Panc1 (cell line): ENCODE results near the gene COL11A1. TPM values are rescaled to one million over a fixed set of nuclear protein-coding genes. Genes with fewer than 3 reads are reported as not detected.

Experiments
- ATAC-seq: fragments of 200-7000 bp; cut with Tn5 transposase; 2 replicates; pipeline ENCODE4 v1.9.1; 2020; ENCODE audit warnings: mild to moderate bottlenecking, moderate library complexity
- BruUV-seq: library from RNA; stranded (reverse); fragments of 400-500 nt; replicated peaks from 2 replicates; lab custom pipeline; 2021; lab: Mats Ljungman, UMichigan
- CTCF ChIA-PET: fragments of 300-600 bp; sonication (Branson Sonifier 250); formaldehyde crosslinking; loops from one replicate; lab custom pipeline; 2022; ENCODE audit warnings: antibody characterized with exemption; lab: Charles Lee
- POLR2A ChIA-PET: fragments of 300-600 bp; sonication (Branson Sonifier 250); formaldehyde crosslinking; loops from one replicate; lab custom pipeline; 2022; ENCODE audit warnings: antibody characterized with exemption; lab: Charles Lee
- DNase-seq: peaks from one replicate; pipeline ENCODE4 v3.0.0-alpha.2; 2010; ENCODE audit warnings: low read depth, low spot score
- H3K27ac ChIP-seq: 2 replicates; pipeline ENCODE4 v1.5.1; 2011; ENCODE audit warnings: mild to moderate bottlenecking, low read length, inconsistent platforms
- H3K27me3 ChIP-seq: fragments of 200-500 bp; sonication (Bioruptor generic); 2 replicates; pipeline ENCODE4 v1.6.0; 2014; ENCODE audit warnings: low read length, inconsistent platforms; ENCODE audit not compliant: control insufficient read depth, insufficient read depth
- H3K36me3 ChIP-seq: fragments of 200-500 bp; sonication (Bioruptor generic); 2 replicates; pipeline ENCODE4 v1.5.1; 2014; ENCODE audit warnings: inconsistent platforms, mild to moderate bottlenecking, low read length, moderate library complexity; ENCODE audit not compliant: control insufficient read depth, insufficient read depth
- H3K4me1 ChIP-seq: 2 replicates; pipeline ENCODE4 v1.5.1; 2011; ENCODE audit warnings: inconsistent platforms, mild to moderate bottlenecking, low read length, moderate library complexity; ENCODE audit not compliant: control insufficient read depth, insufficient read depth
- H3K4me3 ChIP-seq, 2 experiments: 2 replicates each; pipeline ENCODE4 v1.5.1; 2011 to 2012; ENCODE audit warnings: low read depth in 2 of 2, low read length in 2 of 2, mild to moderate bottlenecking in 2 of 2, inconsistent platforms in 1 of 2, moderate library complexity in 1 of 2
- H3K9me3 ChIP-seq: fragments of 200-500 bp; sonication (Bioruptor generic); 2 replicates; pipeline ENCODE4 v1.5.1; 2014; ENCODE audit warnings: low read depth, mild to moderate bottlenecking, inconsistent platforms, low read length, moderate library complexity; ENCODE audit not compliant: control insufficient read depth, insufficient read depth
- POLR2AphosphoS5 ChIP-seq: IDR thresholded peaks from 2 replicates; pipeline ENCODE4 v1.6.1; 2012; ENCODE audit warnings: mild to moderate bottlenecking, low read depth, low read length, moderate library complexity
- SIN3A ChIP-seq: IDR thresholded peaks from 2 replicates; pipeline ENCODE4 v1.6.1; 2012; ENCODE audit warnings: low read depth, mild to moderate bottlenecking, low read length, moderate library complexity, borderline replicate concordance; ENCODE audit not compliant: insufficient read depth
- TCF7L2 ChIP-seq: IDR thresholded peaks from 2 replicates; pipeline ENCODE4 v1.6.1; 2011; ENCODE audit warnings: mild to moderate bottlenecking, low read depth, low read length, inconsistent platforms
- in situ Hi-C: cut with HindIII; loops from 2 replicates; pipeline ENCODE4 v1.10.0; 2016; ENCODE audit warnings: low sequenced_read_pairs, low pct_unique_long_range_greater_than_20kb
- intact Hi-C: fragments of 100-400 bp; cut with micrococcal nuclease; formaldehyde crosslinking; loops from one replicate; pipeline ENCODE4 v1.10.0; 2022; ENCODE audit not compliant: unreplicated experiment
- total RNA-seq: library from RNA; stranded (reverse); gene quantifications from one replicate; pipeline ENCODE4 v1.2.1, GENCODE V29; 2021; ENCODE audit not compliant: unreplicated experiment
- TF ChIP-seq, protein P1 (sequence below), 2 experiments: IDR thresholded peaks; 2 replicates each; pipeline ENCODE4 v1.6.1; 2011 to 2012; ENCODE audit warnings: low read depth in 2 of 2, control low read depth in 1 of 2, low read length in 1 of 2, mild to moderate bottlenecking in 1 of 2, moderate library complexity in 1 of 2; ENCODE audit not compliant: insufficient read depth in 1 of 2
- TF ChIP-seq, protein P2 (sequence below): fragments of 450-650 bp; IDR thresholded peaks from 2 replicates; pipeline ENCODE4 v1.5.1; 2017; ENCODE audit warnings: mild to moderate bottlenecking

COL11A1 gene
- total RNA-seq, 1 experiment from 2014 or later = 106 TPM

DNA sequence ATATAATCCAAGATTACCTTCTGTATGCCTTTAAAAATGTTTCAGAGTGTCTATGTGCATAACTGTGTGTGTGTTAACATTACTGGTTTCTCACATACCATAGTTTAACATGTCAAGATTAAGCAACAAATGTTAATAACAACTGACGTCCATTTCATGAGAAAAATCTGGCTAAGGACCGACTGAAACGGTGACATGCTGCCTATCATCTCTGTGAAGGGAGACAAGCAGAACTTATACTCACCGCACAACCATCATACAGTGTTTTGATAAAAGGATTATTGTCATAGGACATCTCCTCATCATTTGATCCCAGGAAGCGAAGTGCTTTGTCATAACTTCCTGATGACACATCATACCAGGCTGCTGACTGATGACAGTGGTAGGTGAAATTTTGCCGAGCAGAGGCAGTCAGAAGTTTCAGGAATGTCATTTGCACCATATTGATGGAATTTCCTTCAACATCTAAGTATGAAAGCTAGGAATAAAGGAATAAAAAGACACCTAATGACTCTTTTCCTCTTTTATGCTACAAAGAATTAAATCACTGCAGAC lies 228.8 kb downstream of the COL11A1 start:
- CTCF ChIA-PET = no interaction called here

DNA sequence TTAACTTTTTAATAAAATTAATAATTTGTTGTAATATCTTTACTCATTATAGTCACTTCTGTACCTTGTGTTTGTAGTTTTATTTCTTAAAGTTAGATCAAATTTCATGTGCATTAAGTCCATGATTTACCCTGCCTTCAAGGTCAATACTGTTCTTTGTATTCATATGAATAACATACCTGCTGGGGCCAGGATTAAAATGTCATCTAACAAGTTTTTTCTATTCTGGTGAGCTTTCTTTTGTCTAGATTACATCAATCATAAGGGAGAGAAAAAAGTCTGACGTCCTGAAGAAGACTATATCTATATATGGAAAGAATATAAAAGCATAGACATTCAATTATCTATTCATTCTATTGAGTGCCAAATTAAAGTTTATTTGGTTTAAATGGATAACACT lies 232.6 kb downstream of the COL11A1 start:
- BruUV-seq = no TSS peak
- H3K27me3 ChIP-seq = no peaks in the 10 kb centered on the region
- H3K36me3 ChIP-seq = peaks cover 7% of the 10 kb centered on the region; the same call in 1 of the 2 replicates
- TF ChIP-seq, protein P1, sequence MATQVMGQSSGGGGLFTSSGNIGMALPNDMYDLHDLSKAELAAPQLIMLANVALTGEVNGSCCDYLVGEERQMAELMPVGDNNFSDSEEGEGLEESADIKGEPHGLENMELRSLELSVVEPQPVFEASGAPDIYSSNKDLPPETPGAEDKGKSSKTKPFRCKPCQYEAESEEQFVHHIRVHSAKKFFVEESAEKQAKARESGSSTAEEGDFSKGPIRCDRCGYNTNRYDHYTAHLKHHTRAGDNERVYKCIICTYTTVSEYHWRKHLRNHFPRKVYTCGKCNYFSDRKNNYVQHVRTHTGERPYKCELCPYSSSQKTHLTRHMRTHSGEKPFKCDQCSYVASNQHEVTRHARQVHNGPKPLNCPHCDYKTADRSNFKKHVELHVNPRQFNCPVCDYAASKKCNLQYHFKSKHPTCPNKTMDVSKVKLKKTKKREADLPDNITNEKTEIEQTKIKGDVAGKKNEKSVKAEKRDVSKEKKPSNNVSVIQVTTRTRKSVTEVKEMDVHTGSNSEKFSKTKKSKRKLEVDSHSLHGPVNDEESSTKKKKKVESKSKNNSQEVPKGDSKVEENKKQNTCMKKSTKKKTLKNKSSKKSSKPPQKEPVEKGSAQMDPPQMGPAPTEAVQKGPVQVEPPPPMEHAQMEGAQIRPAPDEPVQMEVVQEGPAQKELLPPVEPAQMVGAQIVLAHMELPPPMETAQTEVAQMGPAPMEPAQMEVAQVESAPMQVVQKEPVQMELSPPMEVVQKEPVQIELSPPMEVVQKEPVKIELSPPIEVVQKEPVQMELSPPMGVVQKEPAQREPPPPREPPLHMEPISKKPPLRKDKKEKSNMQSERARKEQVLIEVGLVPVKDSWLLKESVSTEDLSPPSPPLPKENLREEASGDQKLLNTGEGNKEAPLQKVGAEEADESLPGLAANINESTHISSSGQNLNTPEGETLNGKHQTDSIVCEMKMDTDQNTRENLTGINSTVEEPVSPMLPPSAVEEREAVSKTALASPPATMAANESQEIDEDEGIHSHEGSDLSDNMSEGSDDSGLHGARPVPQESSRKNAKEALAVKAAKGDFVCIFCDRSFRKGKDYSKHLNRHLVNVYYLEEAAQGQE (IDR thresholded peaks at IDR 0.05; ENCODE audit: insufficient read depth in 1 of 2, low read depth in 2 of 2, low read length in 1 of 2) = no peak
- TF ChIP-seq, protein P2, sequence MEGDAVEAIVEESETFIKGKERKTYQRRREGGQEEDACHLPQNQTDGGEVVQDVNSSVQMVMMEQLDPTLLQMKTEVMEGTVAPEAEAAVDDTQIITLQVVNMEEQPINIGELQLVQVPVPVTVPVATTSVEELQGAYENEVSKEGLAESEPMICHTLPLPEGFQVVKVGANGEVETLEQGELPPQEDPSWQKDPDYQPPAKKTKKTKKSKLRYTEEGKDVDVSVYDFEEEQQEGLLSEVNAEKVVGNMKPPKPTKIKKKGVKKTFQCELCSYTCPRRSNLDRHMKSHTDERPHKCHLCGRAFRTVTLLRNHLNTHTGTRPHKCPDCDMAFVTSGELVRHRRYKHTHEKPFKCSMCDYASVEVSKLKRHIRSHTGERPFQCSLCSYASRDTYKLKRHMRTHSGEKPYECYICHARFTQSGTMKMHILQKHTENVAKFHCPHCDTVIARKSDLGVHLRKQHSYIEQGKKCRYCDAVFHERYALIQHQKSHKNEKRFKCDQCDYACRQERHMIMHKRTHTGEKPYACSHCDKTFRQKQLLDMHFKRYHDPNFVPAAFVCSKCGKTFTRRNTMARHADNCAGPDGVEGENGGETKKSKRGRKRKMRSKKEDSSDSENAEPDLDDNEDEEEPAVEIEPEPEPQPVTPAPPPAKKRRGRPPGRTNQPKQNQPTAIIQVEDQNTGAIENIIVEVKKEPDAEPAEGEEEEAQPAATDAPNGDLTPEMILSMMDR = no peak
- no peak for TF ChIP-seq POLR2AphosphoS5
- TF ChIP-seq TCF7L2 = no peak
- no peak for TF ChIP-seq SIN3A
- ChIA-PET CTCF (no interaction called here), POLR2A (no interaction called here)
- in situ Hi-C loops = no loop called here
- H3K4me3 ChIP-seq = no peak overlapping the region
- no peak for DNase-seq
- H3K27ac ChIP-seq = no peak overlapping the region
- no peaks in the 10 kb centered on the region for H3K4me1 ChIP-seq
- intact Hi-C loops = no loop called here
- no peak for ATAC-seq
- no peaks in the 10 kb centered on the region for H3K9me3 ChIP-seq

More for the DNA sequence above, 228.8 kb downstream of the COL11A1 start:
- in situ Hi-C loops (no loop called here), intact Hi-C loops (no loop called here)
- POLR2A ChIA-PET = no interaction called here
- Histone ChIP-seq H3K27me3 (no peaks in the 10 kb centered on the region), H3K9me3 (no peaks in the 10 kb centered on the region), H3K36me3 (peaks cover 9% of the 10 kb centered on the region; the same call in 1 of the 2 replicates), H3K27ac (no peak overlapping the region), H3K4me1 (no peaks in the 10 kb centered on the region), H3K4me3 (no peak overlapping the region)
- TF ChIP-seq POLR2AphosphoS5 = no peak
- BruUV-seq = no TSS peak
- DNase-seq (peak; percentile 74), ATAC-seq (peak; percentile 72)

DNA sequence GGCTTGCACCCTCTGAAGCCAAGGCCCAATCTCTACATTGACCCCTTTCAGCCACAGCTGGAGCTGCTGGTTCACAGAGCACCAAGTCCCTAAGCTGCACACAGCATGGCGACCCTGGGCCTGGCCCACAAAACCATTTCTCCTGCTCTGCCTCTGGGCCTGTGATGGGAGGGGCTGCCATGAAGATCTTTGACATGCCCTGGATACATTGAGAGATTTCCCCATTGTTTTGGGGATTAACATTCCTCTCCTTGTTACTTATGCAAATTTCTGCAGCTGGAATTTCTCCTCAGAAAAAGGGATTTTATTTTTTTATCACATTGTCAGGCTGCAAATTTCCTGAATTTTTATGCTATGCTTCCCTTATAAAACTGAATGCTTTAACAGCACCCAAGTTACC lies 235.8 kb downstream of the COL11A1 start:
- no peaks in the 10 kb centered on the region for H3K4me1 ChIP-seq
- TF ChIP-seq SIN3A (no peak), TCF7L2 (no peak), POLR2AphosphoS5 (no peak)
- TF ChIP-seq, protein P2 = no peak
- TF ChIP-seq, protein P1 (IDR thresholded peaks at IDR 0.05; ENCODE audit: insufficient read depth in 1 of 2, low read depth in 2 of 2, low read length in 1 of 2) = no peak
- no TSS peak for BruUV-seq
- H3K27me3 ChIP-seq = no peaks in the 10 kb centered on the region
- POLR2A ChIA-PET = no interaction called here
- CTCF ChIA-PET = no interaction called here
- H3K36me3 ChIP-seq = peaks cover 5% of the 10 kb centered on the region; the same call in 1 of the 2 replicates
- intact Hi-C loops (no loop called here), in situ Hi-C loops (no loop called here)
- H3K9me3 ChIP-seq = no peaks in the 10 kb centered on the region
- ATAC-seq = no peak
- no peak overlapping the region for H3K27ac ChIP-seq
- no peak for DNase-seq
- no peak overlapping the region for H3K4me3 ChIP-seq
